Measurements from ENCODE around the gene FICD.

The FICD gene

GRCh38 chr12:108514973-108515814 is at the start of gene FICD:
Gene FICD (plus strand): TSS chr12:108515277. CDS start chr12:108516973, 1,696 bp downstream.
- Histone ChIP-seq H3K4me3 (ENCODE audit: low read length) (peak within 1 kb of the TSS; percentile 81), H3K27me3 (ENCODE audit: insufficient read depth, low read length) (no peaks in the 10 kb centered on the region), H3K4me1 (ENCODE audit: insufficient read depth, low read length) (peaks cover 8% of the 10 kb centered on the region), H2AFZ (ENCODE audit: low read depth, low read length) (peak within 1 kb of the TSS; percentile 58), H3K9me3 (ENCODE audit: low read length) (peaks cover 2% of the 10 kb centered on the region), H3K36me3 (ENCODE audit: insufficient read depth, low read length) (peaks cover 33% of the 10 kb centered on the region)

DNA sequence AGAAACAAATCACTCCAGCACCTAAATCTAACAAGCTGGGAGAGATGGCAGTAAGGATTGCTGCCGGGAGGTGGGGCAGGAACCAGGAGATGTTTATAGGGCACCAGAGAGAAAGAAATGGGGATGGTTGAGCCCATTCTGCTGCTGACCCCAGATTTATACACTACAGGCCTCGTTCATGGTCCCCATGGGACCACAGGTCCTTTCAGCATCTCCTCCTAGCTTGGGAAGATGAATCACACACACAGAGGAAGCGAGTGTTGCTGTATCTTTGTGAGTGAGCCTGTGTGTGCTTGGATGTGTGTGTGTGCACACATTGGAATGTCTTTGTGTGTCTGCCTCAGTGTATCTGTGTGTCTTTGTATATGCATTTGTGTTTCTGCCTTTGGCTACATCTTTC is 49.7 kb upstream of the FICD start:
- H3K4me3 ChIP-seq (ENCODE audit: low read length): no peak overlapping the region
- H3K27me3 ChIP-seq (ENCODE audit: insufficient read depth, low read length): peaks cover 2% of the 10 kb centered on the region
- H3K9me3 ChIP-seq (ENCODE audit: low read length): no peaks in the 10 kb centered on the region
- H2AFZ ChIP-seq (ENCODE audit: low read depth, low read length): no peak overlapping the region
- no peaks in the 10 kb centered on the region for H3K36me3 ChIP-seq (ENCODE audit: insufficient read depth, low read length)
- no peaks in the 10 kb centered on the region for H3K4me1 ChIP-seq (ENCODE audit: insufficient read depth, low read length)

DNA sequence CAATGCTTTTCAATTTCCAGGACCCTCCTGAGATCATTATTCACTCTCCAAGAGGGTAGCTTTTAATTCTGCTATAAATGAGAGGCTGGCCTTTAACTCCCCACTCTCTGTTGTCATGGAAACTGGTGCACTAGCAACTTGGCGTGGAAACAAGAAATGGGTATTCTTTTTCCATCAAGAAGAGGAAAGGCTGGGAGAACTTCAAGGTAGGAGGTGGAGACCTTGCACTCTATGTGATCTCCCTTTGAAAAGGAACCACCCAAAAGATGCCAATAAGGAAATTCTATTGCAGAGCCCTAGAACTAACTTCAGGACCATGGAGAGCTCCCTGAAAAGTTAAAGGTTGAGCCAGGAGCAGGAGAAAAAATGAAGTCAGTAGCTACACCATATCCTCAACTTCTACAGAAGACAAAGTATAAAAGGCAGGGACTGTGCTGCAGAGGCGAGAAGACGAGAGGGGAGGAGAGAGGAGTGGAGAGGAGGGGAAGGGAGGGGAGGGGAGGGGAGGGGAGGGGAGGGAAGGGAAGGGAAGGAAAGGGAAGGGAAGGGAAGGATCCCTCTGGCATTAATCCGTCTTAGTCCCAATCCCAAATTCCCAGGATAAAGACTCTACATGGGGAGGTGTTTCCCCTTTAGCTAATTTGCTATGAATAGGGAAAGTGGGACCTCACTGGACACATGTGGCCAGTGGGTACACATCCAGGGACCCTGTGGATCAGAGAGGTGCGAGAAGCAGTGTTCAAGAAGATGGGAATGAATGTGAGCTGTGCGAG is 46.7 kb upstream of the FICD start:
- H3K9me3 ChIP-seq (ENCODE audit: low read length): no peaks in the 10 kb centered on the region
- no peaks in the 10 kb centered on the region for H3K36me3 ChIP-seq (ENCODE audit: insufficient read depth, low read length)
- H3K4me3 ChIP-seq (ENCODE audit: low read length): no peak overlapping the region
- H2AFZ ChIP-seq (ENCODE audit: low read depth, low read length): no peak overlapping the region
- H3K27me3 ChIP-seq (ENCODE audit: insufficient read depth, low read length): no peaks in the 10 kb centered on the region
- H3K4me1 ChIP-seq (ENCODE audit: insufficient read depth, low read length): no peaks in the 10 kb centered on the region

GRCh38 chr12:108473400-108474055 is 41.5 kb upstream of the FICD start:
- Histone ChIP-seq H3K9me3 (ENCODE audit: low read length) (no peaks in the 10 kb centered on the region), H3K27me3 (ENCODE audit: insufficient read depth, low read length) (no peaks in the 10 kb centered on the region), H3K4me3 (ENCODE audit: low read length) (no peak overlapping the region), H2AFZ (ENCODE audit: low read depth, low read length) (no peak overlapping the region), H3K36me3 (ENCODE audit: insufficient read depth, low read length) (no peaks in the 10 kb centered on the region), H3K4me1 (ENCODE audit: insufficient read depth, low read length) (no peaks in the 10 kb centered on the region)

DNA sequence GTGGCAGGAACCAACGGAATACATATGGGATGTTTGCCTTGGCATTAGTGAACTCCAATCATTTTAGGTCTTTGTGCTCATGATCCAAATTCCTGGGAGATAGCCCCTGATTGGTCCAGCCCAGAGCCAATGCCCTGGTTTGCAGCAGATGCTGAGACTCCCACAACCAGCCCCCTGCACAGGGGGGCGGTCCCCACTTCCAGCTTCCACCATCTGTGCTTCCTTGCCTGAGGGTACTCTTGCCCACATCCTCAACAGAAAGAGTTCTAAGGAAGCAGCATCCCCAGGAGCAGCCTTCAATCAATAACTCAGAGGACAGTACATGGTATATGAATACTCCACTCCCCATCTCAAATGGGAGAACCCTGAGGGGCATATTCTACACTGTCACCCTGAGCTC is 39.7 kb upstream of the FICD start:
- no peak overlapping the region for H3K4me3 ChIP-seq (ENCODE audit: low read length)
- no peaks in the 10 kb centered on the region for H3K4me1 ChIP-seq (ENCODE audit: insufficient read depth, low read length)
- no peaks in the 10 kb centered on the region for H3K27me3 ChIP-seq (ENCODE audit: insufficient read depth, low read length)
- H3K9me3 ChIP-seq (ENCODE audit: low read length): no peaks in the 10 kb centered on the region
- H3K36me3 ChIP-seq (ENCODE audit: insufficient read depth, low read length): no peaks in the 10 kb centered on the region
- H2AFZ ChIP-seq (ENCODE audit: low read depth, low read length): no peak overlapping the region

DNA sequence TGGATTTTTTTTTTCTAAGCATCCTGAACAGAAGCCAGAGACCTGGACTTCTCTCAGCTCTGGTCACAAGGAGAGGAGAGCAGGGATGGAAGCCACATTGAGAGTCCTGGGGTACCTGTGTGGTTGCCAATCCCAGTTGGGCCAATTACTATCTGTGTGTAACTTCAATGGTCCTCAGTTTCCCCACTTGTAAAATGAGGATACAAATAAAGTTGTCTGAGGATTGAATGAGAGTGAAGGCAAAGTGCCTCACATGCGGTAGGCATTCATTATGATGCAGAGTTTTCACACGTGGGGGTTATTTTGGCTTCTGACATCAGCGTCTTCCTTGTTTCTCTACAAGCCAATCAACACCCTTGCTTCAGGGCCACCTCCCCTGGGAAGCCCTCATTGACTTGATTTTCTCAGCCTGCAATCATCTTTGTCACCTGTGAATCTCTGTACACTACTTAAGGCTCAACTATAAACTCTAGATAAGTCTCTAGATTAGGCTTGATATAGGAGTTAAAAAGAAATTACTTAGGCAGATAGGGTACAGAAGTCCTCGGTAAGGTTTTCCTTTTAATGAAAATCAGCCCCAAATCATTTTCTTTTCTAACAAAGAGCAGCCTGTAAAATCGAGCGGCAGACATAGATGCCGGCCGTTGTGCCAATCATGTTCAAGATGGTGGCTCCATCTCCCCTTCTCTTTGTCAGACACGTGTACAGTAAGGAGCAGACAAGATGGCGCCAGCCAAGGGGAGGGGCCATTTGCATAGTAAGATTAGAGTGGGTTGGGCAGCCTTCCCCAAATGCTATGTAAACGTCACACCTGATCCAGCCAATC is 37.8 kb upstream of the FICD start:
- H3K27me3 ChIP-seq (ENCODE audit: insufficient read depth, low read length): no peaks in the 10 kb centered on the region
- no peak overlapping the region for H3K4me3 ChIP-seq (ENCODE audit: low read length)

DNA sequence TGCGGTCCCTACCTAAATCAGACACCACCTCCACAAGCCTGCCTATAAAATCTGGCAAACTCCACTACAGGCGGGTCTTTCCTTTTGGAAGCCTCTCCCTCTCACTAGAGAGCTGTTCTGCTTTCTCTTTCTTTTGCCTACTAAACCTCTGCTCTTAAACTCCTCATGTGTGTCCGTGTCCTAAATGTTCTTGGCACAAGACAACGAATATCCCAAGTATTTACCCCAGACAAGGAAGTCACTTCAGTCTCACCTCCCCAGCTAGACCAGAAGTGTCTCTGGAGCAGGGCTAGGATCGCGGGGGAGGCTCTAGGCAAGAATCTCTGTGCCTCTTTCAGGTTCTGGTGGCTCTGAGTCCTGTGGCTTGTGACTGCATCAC is 37.2 kb upstream of the FICD start:
- Histone ChIP-seq H3K4me1 (ENCODE audit: insufficient read depth, low read length) (no peaks in the 10 kb centered on the region), H3K27me3 (ENCODE audit: insufficient read depth, low read length) (peaks cover 4% of the 10 kb centered on the region)

More for the DNA sequence above, 37.8 kb upstream of the FICD start:
- H3K36me3 ChIP-seq (ENCODE audit: insufficient read depth, low read length): no peaks in the 10 kb centered on the region
- H3K4me1 ChIP-seq (ENCODE audit: insufficient read depth, low read length): no peaks in the 10 kb centered on the region
- H2AFZ ChIP-seq (ENCODE audit: low read depth, low read length): no peak overlapping the region
- no peaks in the 10 kb centered on the region for H3K9me3 ChIP-seq (ENCODE audit: low read length)

GRCh38 chr12:108478611-108479206 is 36.4 kb upstream of the FICD start:
- no peak overlapping the region for H2AFZ ChIP-seq (ENCODE audit: low read depth, low read length)
- no peak overlapping the region for H3K4me3 ChIP-seq (ENCODE audit: low read length)
- no peaks in the 10 kb centered on the region for H3K9me3 ChIP-seq (ENCODE audit: low read length)
- H3K27me3 ChIP-seq (ENCODE audit: insufficient read depth, low read length): peaks cover 4% of the 10 kb centered on the region
- H3K36me3 ChIP-seq (ENCODE audit: insufficient read depth, low read length): no peaks in the 10 kb centered on the region
- no peaks in the 10 kb centered on the region for H3K4me1 ChIP-seq (ENCODE audit: insufficient read depth, low read length)

More for the DNA sequence above, 37.2 kb upstream of the FICD start:
- no peaks in the 10 kb centered on the region for H3K36me3 ChIP-seq (ENCODE audit: insufficient read depth, low read length)
- no peak overlapping the region for H2AFZ ChIP-seq (ENCODE audit: low read depth, low read length)
- no peak overlapping the region for H3K4me3 ChIP-seq (ENCODE audit: low read length)
- no peaks in the 10 kb centered on the region for H3K9me3 ChIP-seq (ENCODE audit: low read length)

GRCh38 chr12:108479364-108480070 is 35.6 kb upstream of the FICD start:
- no peaks in the 10 kb centered on the region for H3K4me1 ChIP-seq (ENCODE audit: insufficient read depth, low read length)
- no peaks in the 10 kb centered on the region for H3K9me3 ChIP-seq (ENCODE audit: low read length)
- no peaks in the 10 kb centered on the region for H3K36me3 ChIP-seq (ENCODE audit: insufficient read depth, low read length)
- no peak overlapping the region for H3K4me3 ChIP-seq (ENCODE audit: low read length)
- no peak overlapping the region for H2AFZ ChIP-seq (ENCODE audit: low read depth, low read length)
- H3K27me3 ChIP-seq (ENCODE audit: insufficient read depth, low read length): peaks cover 4% of the 10 kb centered on the region

DNA sequence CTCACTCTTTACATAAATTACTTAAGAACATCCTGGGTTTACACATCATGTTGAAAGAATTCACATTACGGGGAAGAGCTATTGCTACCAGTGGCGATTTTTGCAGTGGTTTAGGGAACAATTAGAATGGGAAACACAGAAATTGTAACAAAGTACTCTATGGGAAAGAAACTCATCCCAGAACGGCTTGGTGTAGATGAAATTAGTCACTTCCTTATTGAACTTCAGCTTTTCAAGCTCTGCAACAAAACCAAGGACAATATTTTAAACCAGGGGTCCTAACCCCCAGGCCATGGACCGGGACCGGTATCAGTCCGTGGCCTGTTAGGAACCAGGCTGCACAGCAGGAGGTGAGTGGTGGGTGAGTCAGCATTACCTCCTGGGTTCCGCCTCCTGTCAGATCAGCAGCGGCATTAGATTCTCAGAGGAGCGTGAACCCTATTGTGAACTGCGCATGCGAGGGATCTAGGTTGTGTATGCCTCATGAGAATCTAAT is 32.3 kb upstream of the FICD start:
- H3K4me3 ChIP-seq (ENCODE audit: low read length): no peak overlapping the region

GRCh38 chr12:108483213-108484059 is 31.6 kb upstream of the FICD start:
- Histone ChIP-seq H3K27me3 (ENCODE audit: insufficient read depth, low read length) (peaks cover 4% of the 10 kb centered on the region), H3K36me3 (ENCODE audit: insufficient read depth, low read length) (no peaks in the 10 kb centered on the region), H3K9me3 (ENCODE audit: low read length) (no peaks in the 10 kb centered on the region), H2AFZ (ENCODE audit: low read depth, low read length) (no peak overlapping the region), H3K4me1 (ENCODE audit: insufficient read depth, low read length) (no peaks in the 10 kb centered on the region), H3K4me3 (ENCODE audit: low read length) (no peak overlapping the region)

More for the DNA sequence above, 32.3 kb upstream of the FICD start:
- no peak overlapping the region for H2AFZ ChIP-seq (ENCODE audit: low read depth, low read length)
- H3K27me3 ChIP-seq (ENCODE audit: insufficient read depth, low read length): peaks cover 4% of the 10 kb centered on the region
- H3K9me3 ChIP-seq (ENCODE audit: low read length): no peaks in the 10 kb centered on the region
- H3K4me1 ChIP-seq (ENCODE audit: insufficient read depth, low read length): no peaks in the 10 kb centered on the region
- no peaks in the 10 kb centered on the region for H3K36me3 ChIP-seq (ENCODE audit: insufficient read depth, low read length)
